ENCODE data around the gene TRAF2.
A peak's percentile ranks its signal among the peaks of the same experiment; 100 is the strongest.

TRAF2 gene

DNA sequence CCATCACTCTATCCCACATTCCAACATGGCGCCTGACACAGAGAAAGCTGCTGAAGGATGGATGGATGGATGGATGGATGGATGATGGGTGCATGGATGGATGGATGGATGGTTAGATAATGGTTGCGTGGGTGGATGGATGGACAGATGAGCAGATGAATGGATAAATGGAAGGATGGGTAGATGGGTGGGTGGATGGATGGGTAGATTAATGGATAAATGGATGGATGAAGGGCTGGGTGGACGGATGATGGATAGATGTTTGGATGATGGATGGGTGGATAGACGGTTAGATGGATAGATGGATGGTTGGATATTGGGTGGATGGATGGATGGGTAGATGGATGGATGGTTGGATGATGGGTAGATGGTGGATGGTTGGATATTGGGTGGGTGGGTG lies 70.3 kb downstream of the TRAF2 start:
- TF ChIP-seq, protein P1, sequence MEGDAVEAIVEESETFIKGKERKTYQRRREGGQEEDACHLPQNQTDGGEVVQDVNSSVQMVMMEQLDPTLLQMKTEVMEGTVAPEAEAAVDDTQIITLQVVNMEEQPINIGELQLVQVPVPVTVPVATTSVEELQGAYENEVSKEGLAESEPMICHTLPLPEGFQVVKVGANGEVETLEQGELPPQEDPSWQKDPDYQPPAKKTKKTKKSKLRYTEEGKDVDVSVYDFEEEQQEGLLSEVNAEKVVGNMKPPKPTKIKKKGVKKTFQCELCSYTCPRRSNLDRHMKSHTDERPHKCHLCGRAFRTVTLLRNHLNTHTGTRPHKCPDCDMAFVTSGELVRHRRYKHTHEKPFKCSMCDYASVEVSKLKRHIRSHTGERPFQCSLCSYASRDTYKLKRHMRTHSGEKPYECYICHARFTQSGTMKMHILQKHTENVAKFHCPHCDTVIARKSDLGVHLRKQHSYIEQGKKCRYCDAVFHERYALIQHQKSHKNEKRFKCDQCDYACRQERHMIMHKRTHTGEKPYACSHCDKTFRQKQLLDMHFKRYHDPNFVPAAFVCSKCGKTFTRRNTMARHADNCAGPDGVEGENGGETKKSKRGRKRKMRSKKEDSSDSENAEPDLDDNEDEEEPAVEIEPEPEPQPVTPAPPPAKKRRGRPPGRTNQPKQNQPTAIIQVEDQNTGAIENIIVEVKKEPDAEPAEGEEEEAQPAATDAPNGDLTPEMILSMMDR (conservative IDR thresholded peaks at IDR 0.05; ENCODE audit: low read depth): no peak
- no peak overlapping the region for H3K27ac ChIP-seq
- CTCF ChIA-PET: interaction anchor here (0.6 kb wide), 1 partner anchor 1529 kb away, joined by 3 read pairs; no protein-coding TSS in a partner anchor
- POLR2A ChIA-PET (ENCODE audit: low non-redundant PET): no interaction called here
- DNase-seq (ENCODE audit: low spot score): no peak

DNA sequence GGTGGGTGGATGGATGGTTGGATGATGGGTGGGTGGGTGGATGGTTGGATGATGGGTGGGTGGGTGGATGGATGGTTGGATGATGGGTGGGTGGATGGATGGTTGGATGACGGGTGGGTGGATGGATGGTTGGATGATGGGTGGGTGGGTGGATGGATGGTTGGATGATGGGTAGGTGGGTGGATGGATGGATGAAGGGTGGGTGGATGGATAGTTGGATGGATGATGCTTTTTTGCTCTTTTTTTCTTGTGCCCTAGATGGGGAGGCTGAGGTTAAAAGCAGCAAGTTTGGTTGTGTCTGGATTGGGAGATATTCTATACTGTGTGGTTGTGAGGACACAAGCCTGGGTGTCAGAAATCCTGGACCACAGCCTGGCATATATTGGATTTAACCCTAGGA lies 71.1 kb downstream of the TRAF2 start:
- CTCF ChIA-PET: no interaction called here
- POLR2A ChIA-PET (ENCODE audit: low non-redundant PET): no interaction called here
- no peak overlapping the region for H3K27ac ChIP-seq
- TF ChIP-seq, protein P1 (conservative IDR thresholded peaks at IDR 0.05; ENCODE audit: low read depth): no peak
- no peak for DNase-seq (ENCODE audit: low spot score)

DNA sequence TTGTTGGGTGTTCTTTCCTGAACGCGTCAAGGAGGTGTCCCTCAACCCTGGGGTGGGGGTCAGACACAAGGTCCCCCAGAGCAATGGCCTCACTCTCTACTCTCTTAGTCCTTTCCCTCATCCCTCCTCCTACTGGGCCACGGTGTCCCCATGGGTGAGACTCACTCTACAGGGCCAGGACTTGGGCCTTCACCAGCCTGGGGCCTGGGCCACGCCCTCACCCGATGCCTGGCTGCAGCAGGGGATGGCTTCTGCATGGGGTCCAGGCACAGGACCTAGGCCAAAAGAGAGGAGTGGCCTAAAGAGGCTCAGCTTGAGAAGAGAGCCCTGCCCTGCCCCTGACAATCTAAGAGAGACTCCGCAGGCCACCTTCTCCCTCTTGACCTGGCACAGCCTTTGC lies 71.6 kb downstream of the TRAF2 start:
- POLR2A ChIA-PET (ENCODE audit: low non-redundant PET): no interaction called here
- no peak overlapping the region for H3K27ac ChIP-seq
- no peak for DNase-seq (ENCODE audit: low spot score)
- TF ChIP-seq, protein P1 (conservative IDR thresholded peaks at IDR 0.05; ENCODE audit: low read depth): no peak
- CTCF ChIA-PET: interaction anchor here (1.4 kb wide), 1 partner anchor 71 kb away, joined by 4 read pairs; no protein-coding TSS in a partner anchor

DNA sequence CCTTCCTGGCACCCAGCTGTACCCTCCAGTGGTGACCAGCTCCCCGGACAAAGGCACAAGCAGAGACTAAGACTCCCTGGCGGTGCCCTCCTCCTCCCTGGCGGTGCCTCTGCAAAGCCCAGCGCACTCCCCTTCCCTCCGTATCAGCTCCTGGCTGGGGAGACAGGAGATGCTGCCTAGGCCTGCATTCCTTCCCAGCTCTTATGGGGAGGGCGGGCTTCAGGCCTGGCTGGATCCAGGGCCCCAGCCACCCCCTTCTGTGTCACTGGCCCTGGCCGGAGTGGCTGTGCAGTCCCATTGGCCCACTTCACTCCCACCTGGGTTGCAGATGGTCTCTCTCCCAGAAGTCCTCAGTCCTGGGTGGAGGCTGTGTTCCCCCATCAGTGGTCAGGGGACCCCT lies 72.2 kb downstream of the TRAF2 start:
- ChIA-PET POLR2A (ENCODE audit: low non-redundant PET) (no interaction called here), CTCF (interaction anchor here (1.4 kb wide), 1 partner anchor 71 kb away, joined by 4 read pairs; no protein-coding TSS in a partner anchor)
- TF ChIP-seq, protein P1 (conservative IDR thresholded peaks at IDR 0.05; ENCODE audit: low read depth): no peak
- no peak overlapping the region for H3K27ac ChIP-seq
- no peak for DNase-seq (ENCODE audit: low spot score)

DNA sequence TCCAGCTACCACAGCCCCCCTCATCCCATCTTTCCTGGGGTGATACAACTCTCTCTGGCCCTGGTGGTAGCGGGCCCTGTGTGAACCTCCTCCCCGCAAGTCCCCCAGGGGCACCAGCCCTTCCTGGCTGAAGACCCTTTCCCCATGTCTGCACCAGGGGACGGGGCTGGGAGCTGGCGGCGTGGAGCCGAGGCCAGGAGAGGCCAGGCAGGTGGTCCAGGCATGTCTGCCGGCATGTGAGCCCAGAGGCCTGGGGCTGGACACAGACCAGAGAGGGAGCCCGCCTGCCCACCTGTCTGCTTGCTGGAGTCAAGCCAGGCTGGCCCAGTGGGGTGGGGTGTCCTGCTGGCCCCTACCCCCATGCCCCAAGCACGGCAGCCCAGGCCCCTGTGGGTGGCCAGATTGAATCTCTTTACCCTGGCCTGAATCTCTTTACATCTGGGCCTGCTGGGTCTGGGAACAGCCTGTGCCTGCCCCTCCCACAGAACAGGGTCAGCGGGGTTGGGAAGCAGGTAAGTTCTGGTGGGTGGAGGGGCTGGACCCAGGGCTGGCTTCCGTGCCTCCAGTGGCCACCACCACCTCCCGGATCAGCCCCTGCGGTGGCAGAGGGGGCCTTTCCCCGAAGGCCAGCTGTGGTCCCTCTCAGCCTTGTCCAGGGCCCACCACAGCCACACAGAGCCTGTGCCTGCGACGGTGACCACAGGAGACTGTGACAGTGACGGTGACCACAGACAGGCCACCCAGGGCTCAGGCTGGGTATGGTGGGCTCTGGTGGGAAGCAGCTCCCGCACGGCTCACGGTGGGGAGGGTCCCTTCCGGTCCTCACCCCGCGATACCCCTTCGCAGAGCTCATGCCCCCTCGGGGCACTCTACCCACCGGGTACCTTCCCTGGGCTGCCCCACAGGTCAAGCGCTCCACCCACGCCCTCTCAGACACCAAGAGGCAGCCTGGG lies 72.9 kb downstream of the TRAF2 start:
- POLR2A ChIA-PET (ENCODE audit: low non-redundant PET): no interaction called here
- DNase-seq (ENCODE audit: low spot score): no peak
- TF ChIP-seq, protein P1 (conservative IDR thresholded peaks at IDR 0.05; ENCODE audit: low read depth): no peak
- CTCF ChIA-PET: interaction anchor here (1.4 kb wide), 1 partner anchor 70 kb away, joined by 4 read pairs; no protein-coding TSS in a partner anchor
- H3K27ac ChIP-seq: peak overlapping the region; percentile 27; the same call in 1 of the 2 replicates

DNA sequence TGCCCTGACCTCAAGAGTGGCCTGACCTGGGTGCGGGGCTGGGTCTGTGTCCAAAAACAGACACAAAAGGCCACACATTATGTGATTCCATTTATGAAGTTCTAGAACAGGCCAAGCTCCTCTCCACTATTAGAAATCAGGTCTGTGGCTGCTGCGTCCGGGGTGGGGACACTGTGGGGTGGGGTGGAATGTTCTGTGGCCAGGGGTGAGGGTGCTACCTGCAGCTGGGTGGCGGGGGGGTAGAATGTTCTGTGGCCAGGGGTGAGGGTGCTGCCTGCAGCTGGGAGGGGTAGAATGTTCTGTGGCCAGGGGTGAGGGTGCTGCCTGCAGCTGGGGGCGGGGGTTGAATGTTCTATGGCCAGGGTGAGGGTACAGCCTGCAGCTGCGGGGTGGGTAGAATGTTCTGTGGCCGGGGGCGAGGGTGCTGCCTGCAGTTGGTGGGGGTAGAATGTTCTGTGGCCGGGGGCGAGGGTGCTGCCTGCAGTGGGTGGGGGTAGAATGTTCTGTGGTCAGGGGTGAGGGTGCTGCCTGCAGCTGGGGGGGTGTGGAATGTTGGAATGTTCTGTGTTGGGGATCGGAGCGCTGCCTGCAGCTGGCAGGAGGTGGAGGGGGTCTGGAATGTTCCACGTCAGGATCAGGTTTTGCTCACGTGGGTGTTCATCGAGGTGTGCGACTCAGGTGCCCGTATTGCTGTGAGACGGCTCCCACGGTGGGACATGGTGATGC lies 74.1 kb downstream of the TRAF2 start:
- CTCF ChIA-PET: interaction anchor here (0.6 kb wide), 1 partner anchor 16 kb away, joined by 3 read pairs; the partner anchor contains the start of gene FBXW5
- TF ChIP-seq, protein P1 (conservative IDR thresholded peaks at IDR 0.05; ENCODE audit: low read depth): no peak
- POLR2A ChIA-PET (ENCODE audit: low non-redundant PET): interaction anchor here (0.5 kb wide), 1 partner anchor 60 kb away, joined by 4 read pairs; no protein-coding TSS in a partner anchor

More for the DNA sequence above, 74.1 kb downstream of the TRAF2 start:
- H3K27ac ChIP-seq: peak overlapping the region; percentile 66; the same call in 1 of the 2 replicates
- no peak for DNase-seq (ENCODE audit: low spot score)
